K562 (cell line): ENCODE results near the gene SRRT. TPM values are rescaled to one million over a fixed set of nuclear protein-coding genes. Genes with fewer than 3 reads are reported as not detected.

Experiments used
- DEAF1 ChIP-seq: fragments of 450-650 bp; formaldehyde crosslinking; IDR thresholded peaks from 2 replicates; pipeline ENCODE4 v1.4.0; 2020; ENCODE audit warnings: mild to moderate bottlenecking, moderate library complexity
- EP300 ChIP-seq: IDR thresholded peaks from 2 replicates; pipeline ENCODE4 v1.6.1; 2012; ENCODE audit warnings: low read length, improper control_type of control experiment
- GATAD2B ChIP-seq: fragments of 450-650 bp; IDR thresholded peaks from 2 replicates; pipeline ENCODE4 v1.6.1; 2017; ENCODE audit warnings: mild to moderate bottlenecking, borderline replicate concordance
- KLF10 ChIP-seq: fragments of 250-450 bp; sonication (Bioruptor Pico); IDR thresholded peaks from 2 replicates; pipeline ENCODE4 v1.6.1; 2021; ENCODE audit warnings: matching md5 sums
- RB1 ChIP-seq: fragments of 450-650 bp; IDR thresholded peaks from 2 replicates; pipeline ENCODE4 v1.6.1; 2017; ENCODE audit warnings: low read depth, mild to moderate bottlenecking
- SMARCA5 ChIP-seq: fragments of 450-650 bp; IDR thresholded peaks from 2 replicates; pipeline ENCODE4 v1.6.1; 2016
- ZFP30 ChIP-seq: fragments of 250-450 bp; sonication (Bioruptor Pico); IDR thresholded peaks from 2 replicates; pipeline ENCODE4 v1.8.0; 2022; ENCODE audit warnings: moderate library complexity, mild to moderate bottlenecking, inconsistent platforms, borderline replicate concordance
- polyA plus RNA-seq, 8 experiments: library from polyadenylated mRNA; depleted of rRNA in 4 of 8; stranded (reverse) in 5 of 8; unstranded in 3 of 8; fragments of >200 nt; fragmentation: Nextera tagmentation in 2 of 8; fragmentation: Illumina TruSeq in 1 of 8; extraction: Ambion mirVana in 2 of 8; extraction: Trizol in 1 of 8; gene quantifications; 2 replicates each; pipeline versions ENCODE4 v1.2.1 to v1.2.3, GENCODE V29; 2011 to 2014; ENCODE audit warnings: inconsistent platforms in 1 of 8, missing spikeins in 1 of 8
- total RNA-seq, 7 experiments: library from RNA; depleted of rRNA in 6 of 7; stranded (reverse); fragments of >200 nt in 6 of 7; fragmentation: Illumina TruSeq in 2 of 7; extraction: Trizol in 2 of 7; gene quantifications; 2 replicates each; pipeline versions ENCODE4 v1.2.1 to v1.2.3, GENCODE V29; 2011 to 2021; ENCODE audit warnings: low replicate concordance in 1 of 7
- TF ChIP-seq, protein P1 (sequence below), 2 experiments: fragments of 450-650 bp; conservative IDR thresholded peaks; 2 replicates each; pipeline ENCODE4 v1.6.1; 2017; ENCODE audit warnings: mild to moderate bottlenecking in 2 of 2, moderate library complexity in 2 of 2
- TF ChIP-seq, protein P2 (sequence below): sonication (generic); formaldehyde crosslinking; IDR thresholded peaks from 2 replicates; pipeline ENCODE4 v1.4.0; 2020; ENCODE audit warnings: mild to moderate bottlenecking, missing genetic modification reagents
- TF ChIP-seq, protein P3 (sequence below), 2 experiments: IDR thresholded peaks; 2 replicates each; pipeline ENCODE4 v1.6.1; 2011; ENCODE audit warnings: borderline replicate concordance in 1 of 2, control low read depth in 1 of 2, low read depth in 1 of 2, low read length in 1 of 2, mild to moderate bottlenecking in 1 of 2, mixed read lengths in 1 of 2, moderate library complexity in 1 of 2; ENCODE audit not compliant: insufficient read depth in 1 of 2, insufficient read length in 1 of 2, poor library complexity in 1 of 2, severe bottlenecking in 1 of 2; ENCODE audit errors: extremely low read depth in 1 of 2

The SRRT gene
- total and polyA plus RNA-seq, 9 of the 15 experiments (the other 6 are each of a cell fraction or from before 2014, with no cell fraction given): 10.3 to 263 (median 84.4) TPM

GRCh38 chr7:100894860-100895700 lies 20.2 kb downstream of the SRRT start (continued):
- TF ChIP-seq DEAF1 (CRISPR knock-in tag) (peak; percentile 53), GATAD2B (peak; percentile 84), SMARCA5 (0 out of 2 replicates have a peak, but pooled peaks have one; percentile 40), KLF10 (CRISPR knock-in tag) (no peak), ZFP30 (CRISPR knock-in tag) (no peak), EP300 (0 out of 2 replicates have a peak, but pooled peaks have one; percentile 10), RB1 (0 out of 2 replicates have a peak, but pooled peaks have one; percentile 40)
- TF ChIP-seq, protein P1, sequence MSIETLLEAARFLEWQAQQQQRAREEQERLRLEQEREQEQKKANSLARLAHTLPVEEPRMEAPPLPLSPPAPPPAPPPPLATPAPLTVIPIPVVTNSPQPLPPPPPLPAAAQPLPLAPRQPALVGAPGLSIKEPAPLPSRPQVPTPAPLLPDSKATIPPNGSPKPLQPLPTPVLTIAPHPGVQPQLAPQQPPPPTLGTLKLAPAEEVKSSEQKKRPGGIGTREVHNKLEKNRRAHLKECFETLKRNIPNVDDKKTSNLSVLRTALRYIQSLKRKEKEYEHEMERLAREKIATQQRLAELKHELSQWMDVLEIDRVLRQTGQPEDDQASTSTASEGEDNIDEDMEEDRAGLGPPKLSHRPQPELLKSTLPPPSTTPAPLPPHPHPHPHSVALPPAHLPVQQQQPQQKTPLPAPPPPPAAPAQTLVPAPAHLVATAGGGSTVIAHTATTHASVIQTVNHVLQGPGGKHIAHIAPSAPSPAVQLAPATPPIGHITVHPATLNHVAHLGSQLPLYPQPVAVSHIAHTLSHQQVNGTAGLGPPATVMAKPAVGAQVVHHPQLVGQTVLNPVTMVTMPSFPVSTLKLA (conservative IDR thresholded peaks at IDR 0.05): no peak
- TF ChIP-seq, protein P2, sequence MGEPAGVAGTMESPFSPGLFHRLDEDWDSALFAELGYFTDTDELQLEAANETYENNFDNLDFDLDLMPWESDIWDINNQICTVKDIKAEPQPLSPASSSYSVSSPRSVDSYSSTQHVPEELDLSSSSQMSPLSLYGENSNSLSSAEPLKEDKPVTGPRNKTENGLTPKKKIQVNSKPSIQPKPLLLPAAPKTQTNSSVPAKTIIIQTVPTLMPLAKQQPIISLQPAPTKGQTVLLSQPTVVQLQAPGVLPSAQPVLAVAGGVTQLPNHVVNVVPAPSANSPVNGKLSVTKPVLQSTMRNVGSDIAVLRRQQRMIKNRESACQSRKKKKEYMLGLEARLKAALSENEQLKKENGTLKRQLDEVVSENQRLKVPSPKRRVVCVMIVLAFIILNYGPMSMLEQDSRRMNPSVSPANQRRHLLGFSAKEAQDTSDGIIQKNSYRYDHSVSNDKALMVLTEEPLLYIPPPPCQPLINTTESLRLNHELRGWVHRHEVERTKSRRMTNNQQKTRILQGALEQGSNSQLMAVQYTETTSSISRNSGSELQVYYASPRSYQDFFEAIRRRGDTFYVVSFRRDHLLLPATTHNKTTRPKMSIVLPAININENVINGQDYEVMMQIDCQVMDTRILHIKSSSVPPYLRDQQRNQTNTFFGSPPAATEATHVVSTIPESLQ (CRISPR knock-in tag): 0 out of 2 replicates have a peak, but pooled peaks have one; percentile 26
- TF ChIP-seq, protein P3, sequence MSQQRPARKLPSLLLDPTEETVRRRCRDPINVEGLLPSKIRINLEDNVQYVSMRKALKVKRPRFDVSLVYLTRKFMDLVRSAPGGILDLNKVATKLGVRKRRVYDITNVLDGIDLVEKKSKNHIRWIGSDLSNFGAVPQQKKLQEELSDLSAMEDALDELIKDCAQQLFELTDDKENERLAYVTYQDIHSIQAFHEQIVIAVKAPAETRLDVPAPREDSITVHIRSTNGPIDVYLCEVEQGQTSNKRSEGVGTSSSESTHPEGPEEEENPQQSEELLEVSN (IDR thresholded peaks at IDR 0.05; ENCODE audit: borderline replicate concordance in 1 of 2, extremely low read depth in 1 of 2, insufficient read depth in 1 of 2, insufficient read length in 1 of 2, low read depth in 1 of 2, low read length in 1 of 2, poor library complexity in 1 of 2, severe bottlenecking in 1 of 2): peak in 1 of 2 experiments; percentile 37
- TF ChIP-seq, all 486 proteins: peak for 42
